H9 (cell line): ENCODE data around the gene PRKCA. TPM values are rescaled to one million over a fixed set of nuclear protein-coding genes. Genes with fewer than 3 reads are reported as not detected.
"Not testable (repeated sequence)": the region's sequence is repeated elsewhere in the genome, so short reads cannot be mapped to it uniquely, and the experiment has no call there.

Experiments used
- DNase-seq: peaks from one replicate; pipeline ENCODE4 v3.0.0-alpha.2; 2017
- H2AFZ ChIP-seq: one replicate; pipeline ENCODE4 v1.6.1; 2013; ENCODE audit warnings: mild to moderate bottlenecking, low read length, control low read depth, moderate library complexity
- H2AK5ac ChIP-seq: 2 replicates; pipeline ENCODE4 v1.6.1; 2013; ENCODE audit warnings: low read length, control low read depth, mixed read lengths; ENCODE audit not compliant: insufficient read length
- H2BK120ac ChIP-seq: one replicate; pipeline ENCODE4 v1.6.1; 2013; ENCODE audit warnings: low read depth, mild to moderate bottlenecking, low read length, control low read depth, inconsistent platforms; ENCODE audit not compliant: poor library complexity, severe bottlenecking
- H2BK12ac ChIP-seq: 2 replicates; pipeline ENCODE4 v1.6.1; 2013; ENCODE audit warnings: low read length, control low read depth, mixed read lengths, low read depth; ENCODE audit not compliant: insufficient read length
- H2BK15ac ChIP-seq: 2 replicates; pipeline ENCODE4 v1.6.1; 2013; ENCODE audit warnings: low read depth, low read length, control low read depth
- H2BK20ac ChIP-seq: one replicate; pipeline ENCODE4 v1.6.1; 2013; ENCODE audit warnings: low read depth, mild to moderate bottlenecking, low read length, control low read depth, inconsistent platforms; ENCODE audit not compliant: poor library complexity, severe bottlenecking
- H2BK5ac ChIP-seq: 2 replicates; pipeline ENCODE4 v1.6.1; 2013; ENCODE audit warnings: low read length, control low read depth, mixed read lengths; ENCODE audit not compliant: insufficient read length
- H3K14ac ChIP-seq: 2 replicates; pipeline ENCODE4 v1.6.1; 2013; ENCODE audit warnings: low read length, control low read depth; ENCODE audit not compliant: insufficient read depth
- H3K18ac ChIP-seq: 2 replicates; pipeline ENCODE4 v1.6.1; 2013; ENCODE audit warnings: low read depth, mild to moderate bottlenecking, mixed read lengths, low read length, control low read depth; ENCODE audit not compliant: insufficient read length
- H3K23ac ChIP-seq: 2 replicates; pipeline ENCODE4 v1.6.1; 2013; ENCODE audit warnings: low read length, control low read depth, mixed read lengths, low read depth; ENCODE audit not compliant: insufficient read length
- H3K23me2 ChIP-seq: 2 replicates; pipeline ENCODE4 v1.6.1; 2013; ENCODE audit warnings: low read depth, mild to moderate bottlenecking, mixed read lengths, low read length, control low read depth; ENCODE audit not compliant: insufficient read length, poor library complexity, severe bottlenecking
- H3K27ac ChIP-seq: 2 replicates; pipeline ENCODE4 v1.5.1; 2013; ENCODE audit warnings: low read length, control low read depth, mixed read lengths, low read depth; ENCODE audit not compliant: insufficient read length
- H3K27me3 ChIP-seq: 2 replicates; pipeline ENCODE4 v1.6.1; 2013; ENCODE audit warnings: low read length, control low read depth, inconsistent platforms; ENCODE audit not compliant: insufficient read depth
- H3K4ac ChIP-seq: 2 replicates; pipeline ENCODE4 v1.6.1; 2013; ENCODE audit warnings: low read depth, mild to moderate bottlenecking, control low read depth, inconsistent platforms, low read length, moderate library complexity
- H3K4me1 ChIP-seq: 2 replicates; pipeline ENCODE4 v1.6.1; 2013; ENCODE audit warnings: low read length, control low read depth, inconsistent platforms; ENCODE audit not compliant: insufficient read depth
- H3K4me2 ChIP-seq: 2 replicates; pipeline ENCODE4 v1.6.1; 2013; ENCODE audit warnings: low read length, control low read depth, mixed read lengths; ENCODE audit not compliant: insufficient read length, insufficient read depth
- H3K56ac ChIP-seq: 2 replicates; pipeline ENCODE4 v1.6.1; 2013; ENCODE audit warnings: low read depth, mild to moderate bottlenecking, mixed read lengths, low read length, control low read depth; ENCODE audit not compliant: insufficient read length
- H3K79me1 ChIP-seq: 2 replicates; pipeline ENCODE4 v1.6.1; 2013; ENCODE audit warnings: low read depth, mild to moderate bottlenecking, moderate library complexity, low read length, control low read depth, inconsistent platforms; ENCODE audit not compliant: insufficient read depth, poor library complexity, severe bottlenecking
- H3K79me2 ChIP-seq: 2 replicates; pipeline ENCODE4 v1.6.1; 2013; ENCODE audit warnings: low read length, control low read depth, inconsistent platforms; ENCODE audit not compliant: insufficient read depth
- H3K9ac ChIP-seq: 2 replicates; pipeline ENCODE4 v1.6.1; 2013; ENCODE audit warnings: low read length, control low read depth, mixed read lengths; ENCODE audit not compliant: insufficient read length; ENCODE audit errors: extremely low read depth
- H3K9me3 ChIP-seq: one replicate; pipeline ENCODE4 v1.6.1; 2013; ENCODE audit warnings: low read depth, low read length, inconsistent platforms; ENCODE audit not compliant: control insufficient read depth
- H3T11ph ChIP-seq: one replicate; pipeline ENCODE4 v1.6.1; 2013; ENCODE audit warnings: mild to moderate bottlenecking, low read length, control low read depth, inconsistent platforms
- H4K20me1 ChIP-seq: one replicate; pipeline ENCODE4 v1.6.1; 2013; ENCODE audit not compliant: control insufficient read depth, insufficient read length, insufficient read depth
- H4K5ac ChIP-seq: 2 replicates; pipeline ENCODE4 v1.6.1; 2013; ENCODE audit warnings: low read depth, mild to moderate bottlenecking, mixed read lengths, low read length, control low read depth; ENCODE audit not compliant: insufficient read length
- H4K8ac ChIP-seq: replicated peaks from 2 replicates; pipeline ENCODE4 v1.6.1; 2013; ENCODE audit warnings: low read length, control low read depth, mixed read lengths, low read depth; ENCODE audit not compliant: insufficient read length
- H4K91ac ChIP-seq: 2 replicates; pipeline ENCODE4 v1.6.1; 2013; ENCODE audit warnings: low read depth, mild to moderate bottlenecking, moderate library complexity, mixed read lengths, low read length, control low read depth; ENCODE audit not compliant: insufficient read length
- H3K27ac Mint-ChIP-seq, 3 experiments: 2 replicates in 2 of 3; 3 replicates in 1 of 3; pipeline ENCODE4 v1.8.0; 2020 to 2021; ENCODE audit warnings: mixed read lengths in 3 of 3, mild to moderate bottlenecking in 1 of 3, moderate library complexity in 1 of 3
- H3K27me3 Mint-ChIP-seq: 2 replicates; pipeline ENCODE4 v1.8.0; 2021; ENCODE audit warnings: low read depth, mild to moderate bottlenecking, moderate library complexity, mixed read lengths
- H3K36me3 Mint-ChIP-seq, 3 experiments: 2 replicates in 2 of 3; 3 replicates in 1 of 3; pipeline ENCODE4 v1.8.0; 2020 to 2021; ENCODE audit warnings: low read depth in 3 of 3, mixed read lengths in 3 of 3; ENCODE audit not compliant: insufficient read depth in 1 of 3
- H3K4me1 Mint-ChIP-seq, 2 experiments: 2 replicates each; pipeline ENCODE4 v1.8.0; 2020; ENCODE audit warnings: mixed read lengths in 2 of 2
- H3K4me3 Mint-ChIP-seq, 2 experiments: 2 replicates in 1 of 2; 3 replicates in 1 of 2; pipeline ENCODE4 v1.8.0; 2020 to 2021; ENCODE audit warnings: mild to moderate bottlenecking in 2 of 2, mixed read lengths in 2 of 2, moderate library complexity in 1 of 2
- H3K9me3 Mint-ChIP-seq, 2 experiments: 2 replicates in 1 of 2; 3 replicates in 1 of 2; pipeline ENCODE4 v1.8.0; 2020; ENCODE audit warnings: mild to moderate bottlenecking in 2 of 2, mixed read lengths in 2 of 2, moderate library complexity in 1 of 2
- WGBS: extraction: QIAGEN DNeasy Blood & Tissue Kit; methylation state at CpG from one replicate; pipeline ENCODE4 v1.1.7; 2013; ENCODE audit warnings: missing lambda C conversion rate, low lambda C conversion rate, mixed read lengths; ENCODE audit not compliant: insufficient read length; ENCODE audit errors: extremely low coverage; 5-methylcytosine and 5-hydroxymethylcytosine counted together
- total RNA-seq: library from RNA; stranded (reverse); gene quantifications from 2 replicates; pipeline ENCODE4 v1.2.1, GENCODE V29; 2021
- TF ChIP-seq, protein P1 (sequence below): fragments of 200-600 bp; sonication (generic); conservative IDR thresholded peaks from 3 replicates; pipeline ENCODE4 v1.8.0; 2021; ENCODE audit warnings: antibody characterized with exemption, mild to moderate bottlenecking

Gene PRKCA
- total RNA-seq, 1 experiment from 2014 or later = 10.5 TPM

DNA sequence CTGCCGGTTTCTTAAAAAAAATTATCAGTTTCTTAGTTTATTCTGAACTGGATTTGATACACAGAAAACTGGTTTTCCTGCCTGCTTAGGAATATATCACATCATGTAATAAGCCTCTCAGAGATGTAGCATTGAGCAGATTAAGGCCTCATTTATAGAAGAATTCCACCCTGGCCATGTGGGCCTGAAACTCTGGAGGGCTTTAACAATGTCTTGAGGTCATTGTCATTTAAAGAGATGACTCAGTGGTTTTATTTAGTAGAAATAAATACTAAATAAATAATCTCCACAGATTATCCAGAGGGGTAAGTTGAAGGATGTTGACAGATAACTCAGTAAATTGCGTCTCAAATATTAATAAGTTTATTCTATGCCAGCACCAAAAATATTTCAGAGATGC is 56.9 kb downstream of the PRKCA start:
- H2BK120ac ChIP-seq = no peak overlapping the region
- no CpG with 5 or more reads among the region's 2 CpGs for WGBS
- no peak overlapping the region for H3T11ph ChIP-seq
- Mint-ChIP-seq H3K9me3 (no peaks in the 10 kb centered on the region), H3K36me3 (no peaks in the 10 kb centered on the region), H3K4me3 (no peak overlapping the region), H3K27ac (no peak overlapping the region), H3K27me3 (no peaks in the 10 kb centered on the region), H3K4me1 (peaks cover 22 to 34% of the 10 kb centered on the region in 2 experiments)
- no peaks in the 10 kb centered on the region for H3K27me3 ChIP-seq
- no peak overlapping the region for H3K9ac ChIP-seq
- no peaks in the 10 kb centered on the region for H3K9me3 ChIP-seq
- no peak overlapping the region for H3K27ac ChIP-seq
- H2BK12ac ChIP-seq = no peak overlapping the region
- H4K91ac ChIP-seq = no peak overlapping the region
- no peak overlapping the region for H2BK15ac ChIP-seq
- no peak for DNase-seq
- H3K4ac ChIP-seq = no peak overlapping the region
- H2AK5ac ChIP-seq = no peak overlapping the region
- H3K4me1 ChIP-seq = peaks cover 6% of the 10 kb centered on the region
- no peak overlapping the region for H3K56ac ChIP-seq
- H4K20me1 ChIP-seq = no peaks in the 10 kb centered on the region
- TF ChIP-seq, protein P1, sequence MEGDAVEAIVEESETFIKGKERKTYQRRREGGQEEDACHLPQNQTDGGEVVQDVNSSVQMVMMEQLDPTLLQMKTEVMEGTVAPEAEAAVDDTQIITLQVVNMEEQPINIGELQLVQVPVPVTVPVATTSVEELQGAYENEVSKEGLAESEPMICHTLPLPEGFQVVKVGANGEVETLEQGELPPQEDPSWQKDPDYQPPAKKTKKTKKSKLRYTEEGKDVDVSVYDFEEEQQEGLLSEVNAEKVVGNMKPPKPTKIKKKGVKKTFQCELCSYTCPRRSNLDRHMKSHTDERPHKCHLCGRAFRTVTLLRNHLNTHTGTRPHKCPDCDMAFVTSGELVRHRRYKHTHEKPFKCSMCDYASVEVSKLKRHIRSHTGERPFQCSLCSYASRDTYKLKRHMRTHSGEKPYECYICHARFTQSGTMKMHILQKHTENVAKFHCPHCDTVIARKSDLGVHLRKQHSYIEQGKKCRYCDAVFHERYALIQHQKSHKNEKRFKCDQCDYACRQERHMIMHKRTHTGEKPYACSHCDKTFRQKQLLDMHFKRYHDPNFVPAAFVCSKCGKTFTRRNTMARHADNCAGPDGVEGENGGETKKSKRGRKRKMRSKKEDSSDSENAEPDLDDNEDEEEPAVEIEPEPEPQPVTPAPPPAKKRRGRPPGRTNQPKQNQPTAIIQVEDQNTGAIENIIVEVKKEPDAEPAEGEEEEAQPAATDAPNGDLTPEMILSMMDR = no peak
- no peak overlapping the region for H3K18ac ChIP-seq
- H3K79me1 ChIP-seq = no peaks in the 10 kb centered on the region
- 0 out of 2 replicates have a peak, but pooled peaks cover 2% of the 10 kb centered on the region for H3K79me2 ChIP-seq
- no peak overlapping the region for H2BK5ac ChIP-seq
- H4K8ac ChIP-seq = no peak overlapping the region
- H2AFZ ChIP-seq = no peak overlapping the region
- no peak overlapping the region for H3K4me2 ChIP-seq
- H3K23ac ChIP-seq = no peak overlapping the region
- H3K23me2 ChIP-seq = no peaks in the 10 kb centered on the region
- H3K14ac ChIP-seq = no peak overlapping the region
- no peak overlapping the region for H2BK20ac ChIP-seq
- H4K5ac ChIP-seq = no peak overlapping the region

- not testable (repeated sequence) for H2BK120ac ChIP-seq, H3K4me2 ChIP-seq, H3K4ac ChIP-seq, H3K27me3 Mint-ChIP-seq, H3K18ac ChIP-seq, H2AFZ ChIP-seq, H2BK20ac ChIP-seq, H2BK12ac ChIP-seq, H3K27ac ChIP-seq, H3K79me2 ChIP-seq, H4K20me1 ChIP-seq, DNase-seq, H3K36me3 Mint-ChIP-seq, H3K14ac ChIP-seq, H3K4me1 ChIP-seq, H2BK15ac ChIP-seq, H3K9me3 ChIP-seq, H3K9me3 Mint-ChIP-seq, H3K27ac Mint-ChIP-seq, H3K27me3 ChIP-seq, H3K79me1 ChIP-seq, H3K23me2 ChIP-seq, H4K8ac ChIP-seq, H2AK5ac ChIP-seq, H4K5ac ChIP-seq, H4K91ac ChIP-seq, H3K56ac ChIP-seq, H3K9ac ChIP-seq, H3K23ac ChIP-seq, H3T11ph ChIP-seq, H2BK5ac ChIP-seq, H3K4me3 Mint-ChIP-seq
- no CpG with 5 or more reads among the region's 12 CpGs for WGBS
- H3K4me1 Mint-ChIP-seq = peaks cover 27 to 39% of the 10 kb centered on the region in 2 experiments
These were observed 58.6 kb downstream of the PRKCA start for GRCh38 chr17:66360961-66361565.
